ENCODE measurements around the gene RHCE. TPM values are rescaled to one million over a fixed set of nuclear protein-coding genes. Genes with fewer than 3 reads are reported as not detected.
"Not testable (repeated sequence)": the region's sequence is repeated elsewhere in the genome, so short reads cannot be mapped to it uniquely, and the experiment has no call there.

Gene RHCE
- total and polyA plus RNA-seq, 9 of the 15 experiments (the other 6 are each of a cell fraction or from before 2014, with no cell fraction given) = 5.4 to 31.5 (median 12.6) TPM

GRCh38 chr1:25336922-25337354 lies 83.7 kb downstream of the RHCE start (continued):
- TF ChIP-seq ZNF639 (CRISPR knock-in tag; conservative IDR thresholded peaks at IDR 0.05 in 1 of 2, IDR thresholded peaks at IDR 0.05 in 1 of 2) (0 out of 4 replicates have a peak, but pooled peaks of 1 of the 2 experiments have one; percentile 26), ESRRA (IDR thresholded peaks at IDR 0.05; ENCODE audit: borderline replicate concordance, low read depth) (peak; percentile 69; the same call in 1 of the 2 replicates), ZEB2 (IDR thresholded peaks at IDR 0.05) (peak; percentile 71), MAX (CRISPR knock-in tag; IDR thresholded peaks at IDR 0.05) (peak; percentile 58), MTA3 (IDR thresholded peaks at IDR 0.05; ENCODE audit: borderline replicate concordance) (peak; percentile 58; the same call in 1 of the 2 replicates), NFRKB (IDR thresholded peaks at IDR 0.05; ENCODE audit: low read depth) (0 out of 2 replicates have a peak, but pooled peaks have one; percentile 31), NKRF (IDR thresholded peaks at IDR 0.05; ENCODE audit: borderline replicate concordance) (peak; percentile 81), SMARCE1 (IDR thresholded peaks at IDR 0.05) (0 out of 2 replicates have a peak, but pooled peaks have one; percentile 30), AFF1 (IDR thresholded peaks at IDR 0.05; ENCODE audit: low read depth in 1 of 2, partially characterized antibody in 2 of 2) (peak in 1 of 2 experiments; percentile 36), RBBP5 (IDR thresholded peaks at IDR 0.05; ENCODE audit: borderline replicate concordance, insufficient read depth, low read length, poor library complexity, severe bottlenecking) (peak; percentile 38), DPF2 (IDR thresholded peaks at IDR 0.05) (peak; percentile 43; the same call in 1 of the 2 replicates), MYC (CRISPR knock-in tag; IDR thresholded peaks at IDR 0.05; ENCODE audit: borderline replicate concordance, low read depth) (peak; percentile 32; the same call in 1 of the 2 replicates), ID3 (tag; IDR thresholded peaks at IDR 0.05) (peak; percentile 30; the same call in 1 of the 2 replicates), HDAC2 (IDR thresholded peaks at IDR 0.05) (peak; percentile 65), CTCF (IDR thresholded peaks at IDR 0.05 in 2 of 3, conservative IDR thresholded peaks at IDR 0.05 in 1 of 3; ENCODE audit: insufficient read depth in 2 of 3, low read depth in 1 of 3, low read length in 3 of 3) (peak in 2 of 3 experiments; percentile 30 to 37; a peak in 2 of 6 replicates)
- not testable (repeated sequence) for TF ChIP-seq MYC (IDR thresholded peaks at IDR 0.05; ENCODE audit: low read depth, low read length); ID3 (CRISPR knock-in tag; IDR thresholded peaks at IDR 0.05)

Data from K562 (cell line).